ENCODE results near the gene THEM4.
"Not testable (repeated sequence)": the region's sequence is repeated elsewhere in the genome, so short reads cannot be mapped to it uniquely, and the experiment has no call there.

Gene THEM4

DNA sequence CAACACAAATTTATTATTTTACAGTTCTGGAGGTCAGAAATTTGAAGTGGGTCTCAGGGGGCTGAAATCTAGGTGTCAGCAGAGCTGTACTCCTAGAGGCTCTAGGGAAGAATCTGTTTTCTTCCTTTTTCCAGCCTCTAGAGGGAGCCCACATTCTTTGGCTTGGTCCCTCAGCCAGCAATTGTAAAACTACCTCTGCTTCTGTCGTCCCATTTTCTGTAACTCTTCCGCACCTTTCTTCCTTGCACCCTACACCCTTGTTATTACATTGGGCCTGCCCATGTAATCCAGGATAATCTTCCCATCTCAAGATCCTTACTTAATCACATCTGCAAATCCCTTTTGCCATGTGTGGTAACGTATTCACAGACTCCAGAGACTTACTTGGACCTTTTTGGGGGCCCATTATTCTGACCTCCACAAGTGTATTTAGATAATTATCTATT lies 24.8 kb upstream of the THEM4 start:
- peak; percentile 63 for DNase-seq (ENCODE audit: low spot score)

- no peak for DNase-seq (ENCODE audit: low spot score)
Observed at GRCh38 chr1:151924691-151925587, 15.6 kb upstream of the THEM4 start.

- DNase-seq (ENCODE audit: low spot score): no peak
Observed at GRCh38 chr1:151923422-151923821, 14.1 kb upstream of the THEM4 start.

GRCh38 chr1:151920149-151920548 lies 10.8 kb upstream of the THEM4 start:
- no peak for DNase-seq (ENCODE audit: low spot score)

DNA sequence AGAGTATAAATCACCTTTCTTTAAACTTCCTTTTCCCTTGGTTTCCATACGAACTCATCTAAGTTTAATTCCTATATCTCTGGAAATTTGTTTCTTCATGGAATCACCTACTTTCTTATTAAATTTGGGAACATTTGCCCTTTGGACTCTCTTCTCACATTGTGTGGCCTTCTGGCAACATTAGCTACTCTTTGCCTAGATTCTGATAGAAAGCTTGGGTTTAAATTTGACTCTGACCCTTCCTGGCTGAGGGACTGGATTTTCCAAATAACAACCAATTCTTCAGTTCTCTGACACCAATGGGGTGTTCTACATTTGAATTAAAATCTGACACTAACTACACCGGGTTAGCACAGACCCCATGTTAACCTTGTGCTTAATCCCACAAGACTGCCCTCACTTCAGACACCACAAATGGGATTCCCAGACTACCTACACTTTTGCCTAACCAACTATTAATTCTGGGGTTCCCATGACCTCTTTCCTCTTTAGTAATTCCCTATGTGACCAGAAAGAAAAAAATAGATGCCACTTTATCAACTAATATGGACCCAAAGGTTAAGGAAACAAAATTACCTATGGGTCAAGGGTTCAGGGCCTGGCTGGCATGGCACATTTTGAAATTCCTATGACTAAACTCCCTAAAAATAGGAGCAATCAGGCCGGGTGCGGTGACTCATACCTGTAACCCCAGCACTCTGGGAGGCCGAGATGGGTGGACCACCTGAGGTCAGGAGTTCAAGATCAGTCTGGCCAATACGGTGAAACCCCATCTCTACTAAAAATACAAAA lies 9.7 kb upstream of the THEM4 start:
- DNase-seq (ENCODE audit: low spot score): no peak

- peak; percentile 76 for DNase-seq (ENCODE audit: low spot score)
Observed at GRCh38 chr1:151918156-151918555, 8.8 kb upstream of the THEM4 start.

DNA sequence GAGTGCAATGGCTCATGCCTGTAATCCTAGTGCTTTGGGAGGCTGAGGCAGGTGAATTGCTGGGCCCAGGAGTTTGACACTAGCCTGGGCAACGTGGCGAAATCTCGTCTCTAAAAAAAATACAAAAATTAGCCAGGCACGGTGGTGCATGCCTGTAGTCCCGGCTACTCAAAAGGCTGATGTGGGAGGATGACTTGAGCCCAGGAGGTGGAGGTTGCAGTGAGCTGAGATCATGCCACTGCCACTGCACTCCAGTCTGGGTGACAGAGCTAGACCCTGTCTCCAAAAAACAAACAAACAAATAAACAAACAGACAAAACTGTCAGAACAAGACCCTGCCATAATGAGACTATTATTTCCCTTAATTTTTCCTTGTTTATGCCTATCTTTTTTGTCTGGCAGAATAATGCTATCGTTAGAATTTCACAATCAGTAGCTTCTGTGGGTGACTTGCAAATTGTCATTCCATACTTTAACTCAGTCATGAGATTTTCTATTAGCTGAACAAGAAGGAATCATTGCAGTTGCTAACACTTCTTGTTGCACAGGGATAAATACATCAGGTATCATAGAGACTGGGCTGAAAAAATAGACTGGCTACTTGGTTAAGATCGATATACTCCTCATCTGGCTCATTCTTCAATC lies 7.5 kb upstream of the THEM4 start:
- DNase-seq (ENCODE audit: low spot score): no peak

DNA sequence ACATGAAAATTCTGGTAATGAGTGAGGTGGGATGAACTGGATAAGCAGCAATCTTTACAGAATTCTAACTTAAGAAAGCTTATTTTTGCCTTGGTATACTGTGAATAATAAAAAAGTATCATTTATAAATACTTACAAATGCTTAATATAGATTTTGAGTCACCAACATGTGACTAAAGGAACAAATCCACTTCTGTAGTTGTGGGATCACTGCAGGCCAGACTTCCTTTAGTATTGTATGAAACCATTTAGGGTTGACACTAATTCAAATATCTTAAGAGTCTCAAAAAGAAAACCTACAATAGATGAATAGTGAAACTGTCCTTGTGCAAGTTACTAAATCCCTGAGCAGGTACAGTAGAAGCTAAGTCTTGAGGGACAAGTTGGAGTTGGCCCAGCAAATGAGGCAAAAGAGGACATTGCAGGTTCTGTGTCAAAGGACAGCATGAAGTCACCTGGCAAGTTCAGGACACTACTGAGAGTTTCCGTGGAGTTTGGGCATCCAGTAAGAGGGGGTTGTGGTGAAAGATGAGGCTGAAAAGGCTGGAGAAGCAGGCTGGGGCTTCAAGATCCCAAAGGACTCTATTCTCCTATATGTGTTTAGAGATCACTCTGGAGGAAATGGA lies 5.9 kb upstream of the THEM4 start:
- DNase-seq (ENCODE audit: low spot score): no peak

DNA sequence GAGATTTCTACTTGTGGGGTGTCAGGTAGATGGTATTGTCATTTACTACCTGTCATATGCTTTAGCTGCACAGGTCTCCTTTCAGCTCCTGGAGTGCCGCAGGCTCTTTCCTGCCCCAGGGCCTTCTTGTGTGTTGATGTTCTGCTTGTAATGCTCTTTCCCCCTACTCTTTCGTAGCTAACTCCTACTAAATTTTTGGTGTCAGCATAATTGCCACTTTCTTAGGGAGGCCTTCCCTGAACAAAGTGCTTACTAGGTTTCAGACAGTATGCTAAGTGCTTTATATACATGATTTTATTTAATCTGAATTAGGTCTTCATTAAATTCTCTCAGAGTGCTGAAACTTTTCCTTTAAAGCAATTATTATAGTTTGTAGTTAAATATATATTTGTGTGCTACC lies 4.8 kb upstream of the THEM4 start:
- DNase-seq (ENCODE audit: low spot score): no peak

DNA sequence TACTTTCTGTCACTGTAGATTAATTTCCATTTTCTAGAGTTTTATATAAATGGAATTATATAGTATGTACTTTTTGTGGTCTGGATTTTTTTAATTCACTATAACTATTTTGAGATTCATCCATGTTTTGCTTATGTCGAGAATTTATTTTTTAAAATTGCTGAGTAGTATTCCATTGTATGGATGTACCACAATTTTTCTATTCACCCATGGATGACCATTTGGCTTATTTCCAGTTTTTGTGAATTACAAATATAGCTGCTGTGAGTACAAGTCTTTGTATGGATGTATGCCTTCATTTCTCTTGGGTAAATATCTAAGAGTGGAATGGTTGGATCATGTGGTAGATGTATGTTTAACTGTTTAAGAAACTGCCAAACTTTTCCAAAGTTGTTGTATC lies 3.7 kb upstream of the THEM4 start:
- DNase-seq (ENCODE audit: low spot score): no peak

GRCh38 chr1:151908228-151908691 lies 1.1 kb downstream of the THEM4 start:
- no peak for DNase-seq (ENCODE audit: low spot score)

- no peak for DNase-seq (ENCODE audit: low spot score)
Observed at GRCh38 chr1:151907363-151908139, 1.8 kb downstream of the THEM4 start.

DNA sequence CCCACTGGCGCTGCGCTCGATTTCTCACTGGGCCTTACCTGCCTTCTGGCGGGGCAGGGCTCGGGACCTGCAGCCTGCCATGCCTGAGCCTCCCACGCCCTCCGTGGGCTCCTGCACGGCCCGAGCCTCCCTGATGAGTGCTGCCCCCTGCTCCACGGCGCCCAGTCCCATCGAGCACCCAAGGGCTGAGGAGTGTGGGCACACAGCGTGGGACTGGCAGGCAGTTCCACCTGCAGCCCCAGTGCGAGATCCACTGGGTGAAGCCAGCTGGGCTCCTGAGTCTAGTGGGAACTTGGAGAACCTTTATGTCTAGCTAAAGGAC lies 3.0 kb downstream of the THEM4 start:
- DNase-seq (ENCODE audit: low spot score): not testable (repeated sequence)

- DNase-seq (ENCODE audit: low spot score): not testable (repeated sequence)
Observed at GRCh38 chr1:151905443-151906323, 3.6 kb downstream of the THEM4 start.

GRCh38 chr1:151905070-151905442 lies 4.3 kb downstream of the THEM4 start:
- DNase-seq (ENCODE audit: low spot score): no peak

GRCh38 chr1:151902858-151903257 lies 6.5 kb downstream of the THEM4 start:
- DNase-seq (ENCODE audit: low spot score): no peak

- DNase-seq (ENCODE audit: low spot score): not testable (repeated sequence)
Observed at GRCh38 chr1:151900804-151901203, 8.5 kb downstream of the THEM4 start.

DNA sequence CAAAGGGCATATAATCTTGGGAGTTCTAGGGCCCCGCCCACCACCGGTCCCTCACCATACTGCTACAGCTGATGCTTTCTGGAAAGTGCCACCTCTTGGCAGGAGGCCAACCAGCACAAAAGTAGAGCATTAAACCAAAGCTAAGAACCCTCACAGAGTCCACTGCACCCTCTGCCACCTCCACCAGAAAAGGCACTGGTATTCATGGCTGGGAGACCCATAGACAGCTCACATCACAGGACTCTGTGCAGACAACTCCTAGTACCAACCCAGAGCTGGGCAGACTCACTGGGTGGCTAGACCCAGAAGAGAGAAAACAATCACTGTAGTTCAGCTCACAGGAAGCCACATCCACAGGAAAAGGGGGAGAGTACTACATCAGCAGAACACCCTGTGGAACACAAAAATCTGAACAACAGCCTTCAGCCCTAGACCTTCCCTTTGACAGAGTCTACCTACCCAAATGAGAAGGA lies 10.8 kb downstream of the THEM4 start:
- no peak for DNase-seq (ENCODE audit: low spot score)

DNA sequence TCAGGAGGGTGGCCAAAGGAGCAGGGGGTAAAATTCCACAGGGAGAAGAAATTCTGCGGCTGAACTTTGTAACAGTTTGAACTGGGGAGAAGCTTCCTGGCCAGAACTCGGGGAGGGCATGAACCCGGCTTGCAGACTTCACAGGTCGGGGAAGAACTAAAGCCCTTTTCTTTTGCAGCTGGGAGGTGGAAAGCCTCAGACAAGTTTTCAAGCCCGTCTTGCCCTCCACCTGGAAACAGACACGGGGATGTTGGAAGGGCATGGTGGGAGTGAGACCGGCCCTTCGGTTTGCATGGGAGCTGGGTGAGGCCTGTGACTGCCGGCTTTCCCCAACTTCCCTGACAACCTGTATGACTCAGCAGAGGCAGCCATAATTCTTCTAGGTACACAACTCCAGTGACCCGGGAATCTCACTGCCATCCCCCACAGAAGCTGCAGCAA lies 11.3 kb downstream of the THEM4 start:
- no peak for DNase-seq (ENCODE audit: low spot score)

All from pons (tissue), 1 donor.